ENCODE data around the gene KCND1.

The KCND1 gene

GRCh38 chrX:48919360-48919841, 52.2 kb downstream of the KCND1 start (continued):
- TF ChIP-seq IKZF3 (tag by site-specific recombination; IDR thresholded peaks at IDR 0.05): no peak
- TF ChIP-seq ZBTB26 (tag by site-specific recombination; optimal IDR thresholded peaks at IDR 0.05): no peak
- TF ChIP-seq ZNF677 (tag by site-specific recombination; IDR thresholded peaks at IDR 0.05): peak; percentile 44
- TF ChIP-seq ZNF10 (tag by site-specific recombination; IDR thresholded peaks at IDR 0.05): 0 out of 2 replicates have a peak, but pooled peaks have one; percentile 52
- TF ChIP-seq, protein P1, sequence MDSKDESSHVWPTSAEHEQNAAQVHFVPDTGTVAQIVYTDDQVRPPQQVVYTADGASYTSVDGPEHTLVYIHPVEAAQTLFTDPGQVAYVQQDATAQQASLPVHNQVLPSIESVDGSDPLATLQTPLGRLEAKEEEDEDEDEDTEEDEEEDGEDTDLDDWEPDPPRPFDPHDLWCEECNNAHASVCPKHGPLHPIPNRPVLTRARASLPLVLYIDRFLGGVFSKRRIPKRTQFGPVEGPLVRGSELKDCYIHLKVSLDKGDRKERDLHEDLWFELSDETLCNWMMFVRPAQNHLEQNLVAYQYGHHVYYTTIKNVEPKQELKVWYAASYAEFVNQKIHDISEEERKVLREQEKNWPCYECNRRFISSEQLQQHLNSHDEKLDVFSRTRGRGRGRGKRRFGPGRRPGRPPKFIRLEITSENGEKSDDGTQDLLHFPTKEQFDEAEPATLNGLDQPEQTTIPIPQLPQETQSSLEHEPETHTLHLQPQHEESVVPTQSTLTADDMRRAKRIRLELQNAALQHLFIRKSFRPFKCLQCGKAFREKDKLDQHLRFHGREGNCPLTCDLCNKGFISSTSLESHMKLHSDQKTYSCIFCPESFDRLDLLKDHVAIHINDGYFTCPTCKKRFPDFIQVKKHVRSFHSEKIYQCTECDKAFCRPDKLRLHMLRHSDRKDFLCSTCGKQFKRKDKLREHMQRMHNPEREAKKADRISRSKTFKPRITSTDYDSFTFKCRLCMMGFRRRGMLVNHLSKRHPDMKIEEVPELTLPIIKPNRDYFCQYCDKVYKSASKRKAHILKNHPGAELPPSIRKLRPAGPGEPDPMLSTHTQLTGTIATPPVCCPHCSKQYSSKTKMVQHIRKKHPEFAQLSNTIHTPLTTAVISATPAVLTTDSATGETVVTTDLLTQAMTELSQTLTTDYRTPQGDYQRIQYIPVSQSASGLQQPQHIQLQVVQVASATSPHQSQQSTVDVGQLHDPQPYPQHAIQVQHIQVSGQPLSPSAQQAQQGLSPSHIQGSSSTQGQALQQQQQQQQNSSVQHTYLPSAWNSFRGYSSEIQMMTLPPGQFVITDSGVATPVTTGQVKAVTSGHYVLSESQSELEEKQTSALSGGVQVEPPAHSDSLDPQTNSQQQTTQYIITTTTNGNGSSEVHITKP (tag by site-specific recombination; IDR thresholded peaks at IDR 0.05): 0 out of 2 replicates have a peak, but pooled peaks have one; percentile 23
- TF ChIP-seq, protein P2, sequence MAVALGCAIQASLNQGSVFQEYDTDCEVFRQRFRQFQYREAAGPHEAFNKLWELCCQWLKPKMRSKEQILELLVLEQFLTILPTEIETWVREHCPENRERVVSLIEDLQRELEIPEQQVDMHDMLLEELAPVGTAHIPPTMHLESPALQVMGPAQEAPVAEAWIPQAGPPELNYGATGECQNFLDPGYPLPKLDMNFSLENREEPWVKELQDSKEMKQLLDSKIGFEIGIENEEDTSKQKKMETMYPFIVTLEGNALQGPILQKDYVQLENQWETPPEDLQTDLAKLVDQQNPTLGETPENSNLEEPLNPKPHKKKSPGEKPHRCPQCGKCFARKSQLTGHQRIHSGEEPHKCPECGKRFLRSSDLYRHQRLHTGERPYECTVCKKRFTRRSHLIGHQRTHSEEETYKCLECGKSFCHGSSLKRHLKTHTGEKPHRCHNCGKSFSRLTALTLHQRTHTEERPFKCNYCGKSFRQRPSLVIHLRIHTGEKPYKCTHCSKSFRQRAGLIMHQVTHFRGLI (tag by site-specific recombination; IDR thresholded peaks at IDR 0.05): 0 out of 2 replicates have a peak, but pooled peaks have one; percentile 27
- no peak for TF ChIP-seq ZNF658 (tag by site-specific recombination; IDR thresholded peaks at IDR 0.05)
- TF ChIP-seq GLIS2 (tag by site-specific recombination; IDR thresholded peaks at IDR 0.05): peak; percentile 29; the same call in 1 of the 2 replicates

DNA sequence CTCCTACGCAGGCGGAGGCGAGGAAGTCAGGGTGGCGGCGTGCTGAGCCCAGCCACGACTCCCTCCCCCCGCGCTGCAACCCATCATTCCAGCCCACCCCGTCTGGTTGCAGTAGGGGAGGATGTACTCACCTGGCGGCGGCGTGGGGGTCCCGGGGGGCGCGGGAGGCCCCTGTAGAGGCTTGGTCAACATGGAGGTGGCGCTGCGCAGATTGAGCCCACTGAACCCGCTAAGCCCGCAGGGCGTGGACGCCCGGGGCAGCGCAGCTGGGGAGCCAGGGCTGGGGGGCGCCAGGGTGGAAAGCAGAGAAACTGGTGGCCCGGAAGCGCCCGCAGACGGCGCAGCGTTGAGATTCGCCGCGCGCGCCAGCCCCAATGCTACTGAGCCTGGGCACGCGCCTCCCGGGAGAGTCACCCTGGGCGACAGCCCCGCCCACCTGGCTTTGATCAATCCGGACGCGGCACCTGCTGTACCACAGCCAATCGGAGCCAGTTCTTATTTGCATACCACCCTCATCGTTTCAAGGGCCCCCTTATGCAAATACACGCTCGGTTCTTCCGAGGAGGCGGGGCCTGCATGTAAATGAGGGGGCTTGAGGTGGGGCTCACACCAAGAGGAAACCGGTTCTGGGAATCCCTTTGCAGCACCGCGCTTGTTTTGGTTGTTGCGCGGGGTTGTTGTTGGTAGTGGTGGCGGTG, 52.9 kb downstream of the KCND1 start, which contains the start of gene PIM2:
Gene PIM2, minus strand, starts transcription at position 382 of the 698 bp plus-strand sequence. Its CDS starts 190 bp downstream, at position 192.
- Histone ChIP-seq H3K36me3 (ENCODE audit: control insufficient read depth in 2 of 2, insufficient read depth in 1 of 2, low read length in 2 of 2) (peaks cover 0 to 48% of the 10 kb centered on the region in 2 experiments; a peak in 2 of 3 replicates), H3K27ac (ENCODE audit: extremely low read depth, low read depth, low read length) (peak within 1 kb of the TSS; percentile 58), H3K4me3 (ENCODE audit: low read depth, low read length) (peak within 1 kb of the TSS; percentile 60), H3K4me1 (ENCODE audit: control insufficient read depth, insufficient read depth, low read length) (0 out of 2 replicates have a peak, but pooled peaks cover 3% of the 10 kb centered on the region), H3K9me3 (ENCODE audit: control insufficient read depth, insufficient read depth, low read depth, low read length) (no peaks in the 10 kb centered on the region)
- CTCF ChIA-PET: no interaction called here
- POLR2A ChIA-PET: interaction anchor here (0.6 kb wide), 2 partner anchors 22 to 1701 kb away, joined by 3 to 4 read pairs; no protein-coding TSS in a partner anchor
- TF ChIP-seq ZNF121 (tag by site-specific recombination; IDR thresholded peaks at IDR 0.05) (no peak), ZNF555 (tag by site-specific recombination; conservative IDR thresholded peaks at IDR 0.05) (no peak), ZNF654 (tag by site-specific recombination; IDR thresholded peaks at IDR 0.05; ENCODE audit: low read depth) (no peak), ZNF221 (tag by site-specific recombination; IDR thresholded peaks at IDR 0.05; ENCODE audit: borderline replicate concordance) (no peak), SCRT1 (tag by site-specific recombination; IDR thresholded peaks at IDR 0.05; ENCODE audit: borderline replicate concordance) (no peak), CTCF (tag by site-specific recombination; IDR thresholded peaks at IDR 0.05) (peak; percentile 76), WT1 (tag by site-specific recombination; IDR thresholded peaks at IDR 0.05) (no peak), ZSCAN16 (tag by site-specific recombination; IDR thresholded peaks at IDR 0.05) (peak; percentile 92), MEIS1 (CRISPR knock-in tag; IDR thresholded peaks at IDR 0.05; ENCODE audit: borderline replicate concordance) (no peak), YY2 (tag by site-specific recombination; IDR thresholded peaks at IDR 0.05) (0 out of 2 replicates have a peak, but pooled peaks have one; percentile 25), ZNF292 (tag by site-specific recombination; IDR thresholded peaks at IDR 0.05; ENCODE audit: borderline replicate concordance, low read depth) (no peak), RBAK (tag by site-specific recombination; IDR thresholded peaks at IDR 0.05) (no peak), ZEB2 (tag by site-specific recombination; IDR thresholded peaks at IDR 0.05) (peak; percentile 84), ZNF155 (tag by site-specific recombination; IDR thresholded peaks at IDR 0.05) (no peak), ZNF521 (tag by site-specific recombination; IDR thresholded peaks at IDR 0.05) (no peak)
- TF ChIP-seq, protein P3, sequence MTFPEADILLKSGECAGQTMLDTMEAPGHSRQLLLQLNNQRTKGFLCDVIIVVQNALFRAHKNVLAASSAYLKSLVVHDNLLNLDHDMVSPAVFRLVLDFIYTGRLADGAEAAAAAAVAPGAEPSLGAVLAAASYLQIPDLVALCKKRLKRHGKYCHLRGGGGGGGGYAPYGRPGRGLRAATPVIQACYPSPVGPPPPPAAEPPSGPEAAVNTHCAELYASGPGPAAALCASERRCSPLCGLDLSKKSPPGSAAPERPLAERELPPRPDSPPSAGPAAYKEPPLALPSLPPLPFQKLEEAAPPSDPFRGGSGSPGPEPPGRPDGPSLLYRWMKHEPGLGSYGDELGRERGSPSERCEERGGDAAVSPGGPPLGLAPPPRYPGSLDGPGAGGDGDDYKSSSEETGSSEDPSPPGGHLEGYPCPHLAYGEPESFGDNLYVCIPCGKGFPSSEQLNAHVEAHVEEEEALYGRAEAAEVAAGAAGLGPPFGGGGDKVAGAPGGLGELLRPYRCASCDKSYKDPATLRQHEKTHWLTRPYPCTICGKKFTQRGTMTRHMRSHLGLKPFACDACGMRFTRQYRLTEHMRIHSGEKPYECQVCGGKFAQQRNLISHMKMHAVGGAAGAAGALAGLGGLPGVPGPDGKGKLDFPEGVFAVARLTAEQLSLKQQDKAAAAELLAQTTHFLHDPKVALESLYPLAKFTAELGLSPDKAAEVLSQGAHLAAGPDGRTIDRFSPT (tag by site-specific recombination; IDR thresholded peaks at IDR 0.05): 0 out of 2 replicates have a peak, but pooled peaks have one; percentile 27

Data from HEK293 (cell line).